AG09309 (cell line): ENCODE results near the gene MUC13.
A peak's percentile ranks its signal among the peaks of the same experiment; 100 is the strongest.

ENCODE experiments used
- DNase-seq: peaks from one replicate; pipeline ENCODE4 v3.0.0-alpha.2; 2010; ENCODE audit warnings: low read depth
- H3K4me3 ChIP-seq: 2 replicates; pipeline ENCODE4 v1.5.1; 2011; ENCODE audit warnings: mild to moderate bottlenecking, low read depth, low read length, moderate library complexity; ENCODE audit not compliant: control insufficient read depth
- CTCF ChIP-seq: IDR thresholded peaks from 2 replicates; pipeline ENCODE4 v1.5.1; 2011; ENCODE audit warnings: mild to moderate bottlenecking, low read depth, low read length, inconsistent platforms; ENCODE audit not compliant: insufficient read depth, control insufficient read depth; ENCODE audit errors: missing control alignments

Gene MUC13

GRCh38 chr3:124879337-124879680 is 55.2 kb downstream of the MUC13 start:
- no peak for DNase-seq
- no peak for TF ChIP-seq CTCF
- no peak overlapping the region for H3K4me3 ChIP-seq

- peak; percentile 85 for DNase-seq
- H3K4me3 ChIP-seq: no peak overlapping the region
- no peak for TF ChIP-seq CTCF
These were observed 55.8 kb downstream of the MUC13 start for GRCh38 chr3:124878561-124879336.

- DNase-seq: no peak
These were observed 56.9 kb downstream of the MUC13 start for GRCh38 chr3:124877674-124878073.

GRCh38 chr3:124876401-124876878 is 58.1 kb downstream of the MUC13 start:
- TF ChIP-seq CTCF: no peak
- no peak overlapping the region for H3K4me3 ChIP-seq
- no peak for DNase-seq

More at GRCh38 chr3:124877674-124878073, 56.9 kb downstream of the MUC13 start:
- no peak overlapping the region for H3K4me3 ChIP-seq
- no peak for TF ChIP-seq CTCF

- TF ChIP-seq CTCF: no peak
- no peak for DNase-seq
- H3K4me3 ChIP-seq: no peak overlapping the region
These were observed 61.3 kb downstream of the MUC13 start for GRCh38 chr3:124873226-124873625.

GRCh38 chr3:124867511-124867910 is 67.0 kb downstream of the MUC13 start:
- no peak overlapping the region for H3K4me3 ChIP-seq
- no peak for DNase-seq
- TF ChIP-seq CTCF: no peak
